Neural progenitor cell (in vitro differentiated cells): ENCODE results near the gene PRLH.

Experiments
- EZH2 ChIP-seq: fragments of 200-600 bp; sonication (generic); IDR thresholded peaks from 2 replicates; pipeline ENCODE4 v1.6.1; 2017; ENCODE audit warnings: antibody characterized with exemption, mild to moderate bottlenecking, moderate library complexity
- TF ChIP-seq, protein P1 (sequence below): fragments of 200-600 bp; sonication (generic); IDR thresholded peaks from 2 replicates; pipeline ENCODE4 v1.5.1; 2017; ENCODE audit warnings: antibody characterized with exemption, mild to moderate bottlenecking

GRCh38 chr2:237561221-237561620, 5.2 kb upstream of the PRLH start:
- TF ChIP-seq, protein P1, sequence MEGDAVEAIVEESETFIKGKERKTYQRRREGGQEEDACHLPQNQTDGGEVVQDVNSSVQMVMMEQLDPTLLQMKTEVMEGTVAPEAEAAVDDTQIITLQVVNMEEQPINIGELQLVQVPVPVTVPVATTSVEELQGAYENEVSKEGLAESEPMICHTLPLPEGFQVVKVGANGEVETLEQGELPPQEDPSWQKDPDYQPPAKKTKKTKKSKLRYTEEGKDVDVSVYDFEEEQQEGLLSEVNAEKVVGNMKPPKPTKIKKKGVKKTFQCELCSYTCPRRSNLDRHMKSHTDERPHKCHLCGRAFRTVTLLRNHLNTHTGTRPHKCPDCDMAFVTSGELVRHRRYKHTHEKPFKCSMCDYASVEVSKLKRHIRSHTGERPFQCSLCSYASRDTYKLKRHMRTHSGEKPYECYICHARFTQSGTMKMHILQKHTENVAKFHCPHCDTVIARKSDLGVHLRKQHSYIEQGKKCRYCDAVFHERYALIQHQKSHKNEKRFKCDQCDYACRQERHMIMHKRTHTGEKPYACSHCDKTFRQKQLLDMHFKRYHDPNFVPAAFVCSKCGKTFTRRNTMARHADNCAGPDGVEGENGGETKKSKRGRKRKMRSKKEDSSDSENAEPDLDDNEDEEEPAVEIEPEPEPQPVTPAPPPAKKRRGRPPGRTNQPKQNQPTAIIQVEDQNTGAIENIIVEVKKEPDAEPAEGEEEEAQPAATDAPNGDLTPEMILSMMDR = no peak
- TF ChIP-seq EZH2 = no peak
